GM10266 (cell line): Measurements from ENCODE around the gene UBXN10.

Experiments
- DNase-seq: peaks from one replicate; pipeline ENCODE4 v3.0.0; 2012; ENCODE audit errors: extremely low spot score
- CTCF ChIP-seq: IDR thresholded peaks from 2 replicates; pipeline ENCODE4 v1.5.1; 2012; ENCODE audit warnings: mild to moderate bottlenecking, low read depth; ENCODE audit not compliant: control insufficient read depth, insufficient read depth; ENCODE audit errors: missing control alignments

Gene UBXN10

GRCh38 chr1:20183616-20184271, 2.2 kb upstream of the UBXN10 start:
- TF ChIP-seq CTCF, result no peak
- no peak for DNase-seq

GRCh38 chr1:20184481-20184900, 1.4 kb upstream of the UBXN10 start:
- no peak for DNase-seq
- no peak for TF ChIP-seq CTCF

- DNase-seq, result peak; percentile 54
- no peak for TF ChIP-seq CTCF
Observed at GRCh38 chr1:20184997-20185833, 681 bp upstream of the UBXN10 start.

- no peak for TF ChIP-seq CTCF
- DNase-seq, result no peak
Observed at GRCh38 chr1:20187103-20187812, 1.4 kb downstream of the UBXN10 start.

GRCh38 chr1:20187813-20188454, 2.0 kb downstream of the UBXN10 start:
- no peak for DNase-seq
- TF ChIP-seq CTCF, result no peak

GRCh38 chr1:20188455-20188817, 2.5 kb downstream of the UBXN10 start:
- DNase-seq, result no peak

More at GRCh38 chr1:20188455-20188817, 2.5 kb downstream of the UBXN10 start:
- TF ChIP-seq CTCF, result no peak
